A673 (cell line): ENCODE measurements around the gene COL9A1.

Experiments used
- EZH2 ChIP-seq: fragments of 200-600 bp; sonication (generic); IDR thresholded peaks from 2 replicates; pipeline ENCODE4 v1.6.1; 2017; ENCODE audit warnings: borderline replicate concordance, low read depth, mild to moderate bottlenecking, mixed read lengths, antibody characterized with exemption, low read length; ENCODE audit not compliant: poor library complexity, severe bottlenecking
- TF ChIP-seq, protein P1 (sequence below): fragments of 300-800, 200-600 bp; sonication (generic); conservative IDR thresholded peaks from 2 replicates; pipeline ENCODE4 v1.5.1; 2017; ENCODE audit warnings: low read depth, mild to moderate bottlenecking, antibody characterized with exemption, low read length, moderate library complexity, mixed read lengths

DNA sequence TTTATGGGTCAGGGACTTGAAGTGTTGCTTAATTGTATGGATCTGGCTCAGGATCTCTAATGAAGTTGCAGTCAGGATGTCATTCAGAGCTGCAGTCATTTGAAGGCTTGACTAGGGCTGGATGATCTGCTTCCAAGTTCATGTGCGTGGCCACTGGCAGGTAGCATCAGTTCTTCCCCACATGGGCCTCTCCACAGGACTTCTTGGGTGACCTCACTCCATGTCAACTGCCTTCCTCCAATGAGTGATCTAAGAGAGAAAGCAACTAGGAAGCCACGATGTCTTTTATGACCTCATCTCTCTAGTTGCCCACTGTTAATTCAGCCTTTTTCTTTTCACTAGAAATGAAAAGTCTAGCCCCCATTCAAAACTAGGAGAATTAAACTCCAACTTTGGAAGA is 104.1 kb downstream of the COL9A1 start:
- TF ChIP-seq, protein P1, sequence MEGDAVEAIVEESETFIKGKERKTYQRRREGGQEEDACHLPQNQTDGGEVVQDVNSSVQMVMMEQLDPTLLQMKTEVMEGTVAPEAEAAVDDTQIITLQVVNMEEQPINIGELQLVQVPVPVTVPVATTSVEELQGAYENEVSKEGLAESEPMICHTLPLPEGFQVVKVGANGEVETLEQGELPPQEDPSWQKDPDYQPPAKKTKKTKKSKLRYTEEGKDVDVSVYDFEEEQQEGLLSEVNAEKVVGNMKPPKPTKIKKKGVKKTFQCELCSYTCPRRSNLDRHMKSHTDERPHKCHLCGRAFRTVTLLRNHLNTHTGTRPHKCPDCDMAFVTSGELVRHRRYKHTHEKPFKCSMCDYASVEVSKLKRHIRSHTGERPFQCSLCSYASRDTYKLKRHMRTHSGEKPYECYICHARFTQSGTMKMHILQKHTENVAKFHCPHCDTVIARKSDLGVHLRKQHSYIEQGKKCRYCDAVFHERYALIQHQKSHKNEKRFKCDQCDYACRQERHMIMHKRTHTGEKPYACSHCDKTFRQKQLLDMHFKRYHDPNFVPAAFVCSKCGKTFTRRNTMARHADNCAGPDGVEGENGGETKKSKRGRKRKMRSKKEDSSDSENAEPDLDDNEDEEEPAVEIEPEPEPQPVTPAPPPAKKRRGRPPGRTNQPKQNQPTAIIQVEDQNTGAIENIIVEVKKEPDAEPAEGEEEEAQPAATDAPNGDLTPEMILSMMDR, result no peak
- TF ChIP-seq EZH2, result no peak
